Mammary microvascular endothelial cell (primary cell): Measurements from ENCODE around the gene CTRL. TPM values are rescaled to one million over a fixed set of nuclear protein-coding genes. Genes with fewer than 3 reads are reported as not detected.

Experiments used
- total RNA-seq: library from RNA; depleted of rRNA; stranded (reverse); fragments of >200 nt; gene quantifications from 2 replicates; pipeline ENCODE4 v1.2.3, GENCODE V29; 2015

The CTRL gene
- 0.84 and 0.87 TPM in 2 replicates for total RNA-seq

DNA sequence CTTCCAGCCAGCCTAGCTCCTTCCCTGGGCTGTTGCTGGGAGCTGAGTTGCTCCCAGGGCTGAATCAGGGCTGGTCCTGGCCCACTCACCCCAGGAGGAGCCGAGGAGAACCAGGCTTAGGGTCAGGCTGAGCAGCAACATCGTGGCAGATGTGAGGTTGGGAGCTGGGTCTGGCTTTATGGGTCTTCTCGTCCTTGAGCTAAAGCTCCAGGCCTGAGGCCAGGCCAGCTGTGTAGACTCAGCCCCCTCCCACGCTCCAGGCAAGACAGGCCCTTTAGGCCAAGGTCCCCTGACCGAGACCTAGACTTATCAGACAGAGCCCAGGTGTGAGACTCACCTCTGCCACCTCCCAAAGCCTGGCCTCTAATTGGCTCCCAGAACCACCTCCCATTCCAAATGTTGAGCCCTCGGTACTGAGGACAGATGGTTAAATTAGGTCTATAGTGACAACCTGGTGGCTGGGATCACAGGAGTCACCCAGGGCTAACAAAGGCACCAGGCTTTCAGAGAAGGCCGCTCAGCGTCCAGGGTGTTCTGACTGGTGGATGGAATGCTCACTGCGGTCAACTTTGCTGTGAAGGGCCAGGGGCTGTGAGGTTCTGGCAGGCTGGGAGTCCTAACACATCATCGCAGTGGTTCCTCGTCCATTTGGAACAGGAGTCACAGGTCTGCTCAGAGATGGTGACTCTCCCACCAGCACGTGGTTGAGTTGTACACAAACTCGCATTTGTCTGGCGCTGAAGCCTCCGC lies at the start of gene CTRL:
TSS of gene CTRL (minus strand) at position 151 of the 750 bp plus-strand sequence. CDS start at position 141, 10 bp downstream.

DNA sequence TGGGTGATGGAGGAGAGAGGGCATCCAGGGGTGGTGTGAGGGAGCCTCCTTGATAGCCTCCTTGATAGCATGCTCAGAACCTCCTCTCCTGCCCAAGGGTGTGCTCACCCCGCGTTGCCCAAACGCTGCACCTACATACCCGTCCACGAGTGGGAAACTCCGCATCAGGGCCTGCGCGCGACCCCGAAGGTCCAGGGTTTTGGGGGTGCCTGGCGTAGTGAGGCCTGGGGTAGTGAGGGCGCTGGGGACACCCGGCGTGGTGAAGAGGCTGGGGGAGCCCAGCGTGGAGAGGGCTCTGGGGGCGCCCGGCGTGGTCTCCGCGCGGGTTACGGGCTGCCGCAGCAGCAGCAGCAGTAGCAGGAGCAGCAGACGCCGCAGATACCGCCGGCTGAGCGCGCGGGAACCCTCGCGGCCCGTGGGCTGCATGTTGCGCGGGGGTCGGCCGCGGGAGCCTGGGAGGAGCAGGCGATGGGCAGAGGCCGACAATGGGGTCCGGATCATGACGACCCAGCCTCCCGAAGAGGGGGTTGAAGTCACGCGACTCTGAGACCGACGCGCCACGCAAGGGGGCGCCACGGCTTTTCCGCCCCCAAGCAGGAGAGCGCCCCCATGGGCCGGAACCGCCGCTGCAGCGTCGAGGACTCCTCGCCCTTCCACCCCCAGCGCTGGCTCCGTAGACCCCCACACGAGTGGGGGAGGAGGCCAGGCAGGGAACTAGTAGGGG lies 48.5 kb upstream of the CTRL start, which contains the start of gene DPEP3:
TSS of gene DPEP3 (minus strand) at position 545 of the 724 bp plus-strand sequence. CDS start at position 426, 119 bp downstream.

DNA sequence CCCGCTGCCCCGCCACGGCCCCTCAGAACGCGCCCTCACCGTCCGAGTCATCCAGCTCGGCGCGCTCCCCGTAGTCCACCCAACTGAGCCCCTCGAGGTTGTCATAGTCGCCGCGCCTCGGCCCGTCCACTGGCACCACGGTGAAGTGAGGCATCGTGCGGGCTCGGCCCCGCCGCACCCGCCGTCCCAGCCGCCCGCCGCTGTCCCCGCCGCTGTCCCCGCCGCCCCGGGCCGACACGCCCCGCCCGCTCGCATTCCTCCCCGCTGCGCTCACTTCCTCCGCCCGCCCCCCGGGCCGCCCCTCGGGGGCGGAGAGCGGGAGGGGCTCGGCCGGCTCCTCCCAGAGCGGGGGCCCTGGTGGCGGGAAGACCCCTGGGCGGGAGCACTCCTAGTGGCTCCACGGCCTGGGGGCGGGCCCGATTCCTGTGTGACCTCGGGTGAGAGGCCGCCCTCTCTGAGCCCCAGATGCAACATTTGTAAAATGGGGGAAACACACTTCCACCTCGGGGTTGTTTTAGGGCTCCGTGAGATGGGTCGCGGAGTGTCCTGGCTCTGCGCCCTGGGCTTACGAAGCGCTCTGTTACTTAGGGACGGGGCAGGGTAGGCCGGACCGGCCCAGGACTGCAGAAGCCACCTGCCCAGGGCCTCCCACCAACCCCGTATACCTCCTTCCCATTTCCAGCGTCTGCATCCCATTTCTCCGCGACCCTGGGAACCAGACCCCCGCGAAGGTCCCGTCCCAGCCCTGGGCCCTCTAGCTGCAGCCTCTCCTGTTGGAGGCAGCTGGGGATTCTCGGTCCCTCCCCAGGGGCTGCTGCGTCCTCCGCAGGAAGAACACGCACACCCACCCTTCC lies 37.0 kb upstream of the CTRL start, which contains the start of gene SLC12A4:
TSS of gene SLC12A4 (minus strand) at position 238 of the 854 bp plus-strand sequence. CDS start at position 154, 84 bp downstream.

DNA sequence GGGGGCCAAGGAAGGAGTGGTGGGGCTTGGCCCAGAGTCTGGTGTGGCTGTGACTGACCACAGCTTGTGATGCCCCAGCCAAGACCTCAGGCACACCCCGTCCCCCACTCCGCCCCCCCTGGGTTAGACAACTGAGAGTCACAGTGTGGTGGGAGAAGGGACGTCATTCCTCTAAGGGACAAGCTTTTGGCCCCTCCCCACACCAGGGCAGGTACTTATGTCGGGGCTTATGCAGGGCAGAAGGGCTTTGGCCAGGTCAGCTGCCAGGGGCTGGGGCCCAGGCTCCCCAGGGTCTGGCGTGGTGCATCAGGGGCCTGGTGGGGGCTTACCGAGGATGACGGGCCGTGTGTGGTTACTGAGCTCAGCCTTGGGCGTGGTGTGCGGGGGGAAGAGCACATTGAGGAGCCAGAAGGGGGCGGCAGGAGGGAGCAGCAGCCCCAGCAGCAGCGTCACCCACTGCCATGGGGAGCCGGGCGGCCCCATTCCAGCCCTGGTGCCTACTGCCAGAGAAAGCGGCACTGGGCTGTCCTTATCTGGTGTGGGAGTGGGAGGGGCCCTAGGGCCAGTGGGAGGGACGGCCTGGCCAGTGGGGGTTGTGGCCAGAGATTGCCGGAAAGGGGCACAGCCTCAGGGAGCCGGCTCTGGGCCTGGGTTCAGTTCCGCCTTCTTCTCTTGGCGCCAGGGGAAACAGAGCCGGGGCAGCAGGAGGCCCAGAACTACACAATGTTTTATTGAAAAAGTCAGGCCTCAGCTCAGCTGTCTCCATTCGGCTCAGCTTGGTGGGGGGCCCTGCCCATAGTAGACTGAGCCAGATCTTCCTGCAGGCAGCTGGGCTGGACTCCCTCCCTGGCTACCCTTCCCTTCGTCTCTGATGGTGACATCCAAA lies 12.2 kb upstream of the CTRL start, which contains the start of gene LCAT:
TSS of gene LCAT (minus strand) at position 502 of the 886 bp plus-strand sequence. CDS start at position 483, 19 bp downstream.

DNA sequence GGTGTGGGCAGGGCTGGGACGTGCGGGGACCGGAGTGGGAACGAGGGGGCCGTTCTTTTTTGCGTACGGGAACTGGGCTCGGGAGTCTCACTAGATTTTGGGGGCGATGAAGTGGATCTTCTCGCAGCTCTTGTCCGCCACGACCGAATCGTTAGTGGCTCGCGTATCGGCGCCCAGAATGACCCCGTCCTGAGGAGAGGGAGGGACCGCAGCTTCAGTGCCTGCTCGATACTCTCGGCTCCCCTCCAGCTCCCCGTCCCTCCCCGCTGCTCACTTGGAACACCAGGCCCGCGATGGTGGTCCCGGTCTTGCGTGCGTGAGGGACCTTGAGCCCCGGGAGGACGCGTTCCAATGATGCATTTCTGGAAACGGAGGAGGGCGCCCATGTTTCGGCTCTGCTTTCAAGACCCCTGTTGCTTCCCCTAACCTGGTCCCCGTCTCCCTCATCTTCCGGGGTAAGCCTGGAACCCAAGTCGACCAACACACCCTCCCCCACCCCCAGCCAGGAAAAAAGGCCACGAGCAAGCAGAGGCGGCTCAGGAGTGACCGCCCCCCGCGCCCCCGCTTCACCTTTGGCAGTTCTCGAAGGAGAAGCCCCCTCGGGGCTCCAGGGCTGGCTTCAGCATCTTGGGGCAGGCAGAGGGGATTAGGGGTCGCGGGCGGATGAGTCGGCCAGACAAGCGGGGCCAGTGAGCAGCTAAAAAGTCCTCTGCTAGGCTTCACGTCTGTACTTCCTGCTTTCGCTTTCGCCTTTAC lies 4.6 kb upstream of the CTRL start, which contains the start of gene PSMB10:
TSS of gene PSMB10 (minus strand) at position 727 of the 756 bp plus-strand sequence. CDS start at position 626, 101 bp downstream.

DNA sequence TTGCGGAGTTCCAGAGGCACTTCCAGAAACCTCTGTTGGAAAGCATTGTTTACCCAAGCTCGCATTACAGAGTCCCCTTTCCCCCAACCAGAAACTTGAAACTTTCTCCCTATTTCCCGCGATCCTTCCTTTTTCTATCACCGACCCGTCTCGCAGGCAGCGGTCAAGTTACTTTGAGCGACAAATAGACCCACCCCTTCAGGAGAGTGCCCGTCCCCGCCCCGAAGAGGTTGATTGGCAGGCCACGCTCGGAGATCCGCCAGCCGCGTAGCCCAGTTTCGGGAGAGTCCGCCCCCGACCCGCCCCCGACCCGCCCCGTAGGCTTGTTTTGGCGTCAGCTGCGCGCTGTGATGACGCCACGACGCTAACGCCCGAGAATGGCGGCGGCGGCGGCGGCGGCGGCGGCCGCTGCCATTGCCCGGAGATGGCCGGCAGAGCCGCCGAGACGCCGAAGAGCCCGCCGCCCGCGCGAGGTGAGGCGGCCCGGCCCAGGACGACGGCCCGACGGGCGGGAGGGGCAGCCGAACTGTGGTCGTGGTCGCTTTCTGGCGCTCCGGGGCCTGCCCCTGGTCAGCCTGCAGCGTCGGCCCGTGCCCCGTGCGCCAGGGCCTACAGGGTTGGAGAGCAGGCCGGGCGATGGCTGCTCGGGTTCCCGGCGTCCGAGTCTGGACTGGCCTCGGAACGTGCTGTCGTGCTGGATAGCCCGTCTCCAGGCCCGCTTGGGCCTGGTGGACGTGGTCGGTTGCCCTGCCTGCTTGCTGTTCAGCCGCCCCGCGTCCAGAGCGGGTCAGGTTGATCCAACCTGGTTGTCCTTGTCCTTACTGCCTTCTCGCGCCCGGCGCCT lies 38.5 kb downstream of the CTRL start, which contains the start of gene PSKH1:
TSS of gene PSKH1 (plus strand) at position 356 of the 844 bp plus-strand sequence. CDS start 15,496 bp downstream, outside the sequence.

DNA sequence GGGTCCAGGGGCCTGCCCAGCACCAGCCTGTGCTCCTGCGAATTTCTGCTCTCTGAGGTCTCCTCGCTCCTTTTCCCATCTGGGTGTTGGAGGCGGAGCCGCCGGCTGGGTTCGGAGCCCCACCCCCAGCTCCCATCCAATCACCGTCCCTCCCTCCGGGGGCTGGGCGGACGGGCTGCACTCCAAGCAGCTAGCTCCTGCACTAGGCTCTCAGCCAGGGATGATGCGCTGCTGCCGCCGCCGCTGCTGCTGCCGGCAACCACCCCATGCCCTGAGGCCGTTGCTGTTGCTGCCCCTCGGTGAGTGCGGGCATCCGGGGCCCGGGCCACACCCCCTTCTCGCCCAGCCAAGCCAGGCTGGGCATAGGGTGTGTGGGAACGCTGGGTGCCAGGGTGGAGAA lies 47.0 kb downstream of the CTRL start, which contains the start of gene NRN1L:
TSS of gene NRN1L (plus strand) at position 202 of the 400 bp plus-strand sequence. CDS start at position 221, 19 bp downstream.

Other genes starting within 250 kb of the CTRL start
- 19.6 TPM in 2 replicates for gene GFOD2, start 212.5 kb downstream of the CTRL start, total RNA-seq
- gene RANBP10, start 125.3 kb downstream of the CTRL start, total RNA-seq: 8.6 and 10.3 TPM in 2 replicates
- gene TSNAXIP1, start 125.0 kb downstream of the CTRL start, total RNA-seq: 0.13 and 0.20 TPM in 2 replicates
- gene THAP11, start 89.5 kb downstream of the CTRL start, total RNA-seq: 35.4 and 40.7 TPM in 2 replicates
- 158 and 170 TPM in 2 replicates for gene NUTF2, start 84.9 kb downstream of the CTRL start, total RNA-seq
- gene CENPT, start 84.2 kb downstream of the CTRL start, total RNA-seq: 29.4 and 31.6 TPM in 2 replicates
- 50.1 and 74.3 TPM in 2 replicates for gene EDC4, start 58.8 kb downstream of the CTRL start, total RNA-seq
- gene NRN1L, start 47.0 kb downstream of the CTRL start, total RNA-seq: 0.69 TPM in 1 of 2 replicates, not detected in the other
- 8.3 and 10.8 TPM in 2 replicates for gene PSKH1, start 38.6 kb downstream of the CTRL start, total RNA-seq
- gene PSMB10, start 5.0 kb upstream of the CTRL start, total RNA-seq: 73.8 and 78.3 TPM in 2 replicates
- gene LCAT, start 12.3 kb upstream of the CTRL start, total RNA-seq: 3.7 and 4.5 TPM in 2 replicates
- gene SLC12A4, start 36.8 kb upstream of the CTRL start, total RNA-seq: 34.7 and 40.2 TPM in 2 replicates
- not detected in 2 replicates for gene DPEP3, start 48.6 kb upstream of the CTRL start, total RNA-seq
- 0.05 TPM in 1 of 2 replicates, not detected in the other for gene DPEP2, start 67.6 kb upstream of the CTRL start, total RNA-seq
- gene DPEP2NB, start 84.0 kb upstream of the CTRL start, total RNA-seq: not detected in 2 replicates
- 5.3 and 8.1 TPM in 2 replicates for gene DDX28, start 91.4 kb upstream of the CTRL start, total RNA-seq
- 16.5 and 19.5 TPM in 2 replicates for gene DUS2, start 91.4 kb upstream of the CTRL start, total RNA-seq
- gene NFATC3, start 153.5 kb upstream of the CTRL start, total RNA-seq: 21.0 and 22.1 TPM in 2 replicates